Activated T-cell treated with anti-CD3 and anti-CD28 coated beads, Interleukin-2, amount 50 U/mL, for 1 hour (primary cell): ENCODE results near the gene UVRAG.

Experiments
- DNase-seq: peaks from one replicate; pipeline ENCODE4 v3.0.0-alpha.2; 2020

Gene UVRAG

DNA sequence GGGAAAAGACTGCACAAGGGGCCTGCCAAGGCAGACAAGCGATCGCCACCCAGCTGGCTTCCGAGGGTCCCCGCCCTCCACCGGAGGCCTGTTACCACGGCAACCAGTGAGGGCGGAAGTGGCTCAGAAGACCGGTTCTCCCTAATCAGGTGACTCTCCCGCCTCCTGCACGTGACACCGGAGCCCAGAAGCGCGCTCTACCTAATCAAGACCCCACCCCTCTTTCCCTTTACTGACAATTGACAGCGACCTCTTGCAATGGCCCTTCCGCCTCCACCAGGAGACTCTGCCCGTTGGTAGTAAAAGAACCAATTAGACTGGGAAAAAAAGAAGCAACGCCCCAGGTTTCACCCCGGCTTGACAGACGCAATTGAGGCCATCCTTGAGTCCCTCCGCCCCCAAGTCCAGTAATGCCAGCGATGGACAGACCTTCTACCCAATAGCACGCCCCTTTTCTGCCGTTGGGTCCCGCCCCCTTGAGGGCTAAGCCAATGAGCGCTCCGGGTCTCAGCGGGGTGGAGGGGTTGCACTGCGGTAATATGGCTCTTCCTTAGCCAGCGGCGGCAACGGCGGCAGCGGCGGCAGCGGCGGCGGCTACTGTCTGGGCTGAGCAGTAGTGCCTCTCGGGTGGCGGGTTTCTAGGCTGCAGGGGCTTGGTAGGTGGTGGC is at the start of gene UVRAG:
Gene UVRAG, plus strand, starts transcription at position 534 of the 668 bp plus-strand sequence. CDS start 198 bp downstream, outside the sequence.
- peak; percentile 98 for DNase-seq

DNA sequence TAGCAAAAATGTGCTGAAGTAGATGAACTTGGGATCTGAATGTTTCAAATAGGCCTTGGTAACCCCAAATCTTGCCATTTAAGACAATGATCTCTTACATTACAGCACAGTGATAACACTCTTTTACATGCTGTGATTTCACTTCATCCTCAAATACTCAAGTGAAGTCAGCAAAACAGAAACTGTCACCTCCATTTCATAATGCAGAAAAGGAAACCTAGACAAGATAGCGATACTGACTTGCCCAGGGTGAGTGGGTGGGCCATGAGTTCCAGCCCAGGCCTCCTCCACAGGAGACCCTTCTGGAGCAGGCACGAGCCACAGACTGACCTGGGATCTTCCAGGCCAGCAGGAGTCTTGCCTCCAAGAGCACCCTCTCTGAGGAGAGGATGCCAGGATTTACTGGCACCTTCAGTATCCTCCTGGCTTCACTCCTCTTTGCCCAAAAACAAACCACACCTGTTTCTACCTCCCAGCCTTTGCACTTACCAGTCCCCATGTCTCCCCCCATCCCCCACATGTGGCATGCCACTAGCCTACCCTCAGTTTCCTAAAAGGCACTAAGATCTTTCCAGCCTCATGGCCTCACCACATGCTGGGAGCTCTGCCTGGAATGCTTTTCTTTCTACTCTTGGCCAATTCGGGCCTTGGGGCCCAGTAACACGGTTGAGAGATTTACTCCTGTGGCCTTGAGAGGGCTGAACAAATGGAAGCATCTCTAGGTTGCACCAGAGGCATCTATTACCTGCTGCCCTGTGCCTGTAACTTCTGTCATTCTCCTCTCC is 48.4 kb upstream of the UVRAG start:
- no peak for DNase-seq

GRCh38 chr11:75767228-75767572 is 47.8 kb upstream of the UVRAG start:
- DNase-seq, result no peak

DNA sequence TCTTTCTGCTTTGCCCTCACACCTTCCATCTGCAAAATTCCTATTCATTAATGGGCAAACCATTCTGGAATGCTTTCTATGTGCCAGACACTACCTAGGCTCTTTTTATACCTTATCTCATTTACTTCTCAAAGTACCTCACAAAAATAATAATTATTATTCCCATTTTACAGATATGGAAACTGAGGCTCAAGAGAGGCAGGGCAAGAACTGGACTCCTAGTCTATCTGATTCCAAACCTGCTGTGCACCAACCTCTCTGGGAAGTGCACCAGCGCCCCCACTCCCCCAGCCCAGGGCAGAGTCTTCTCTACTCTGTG is 47.3 kb upstream of the UVRAG start:
- DNase-seq, result no peak

- peak; percentile 73 for DNase-seq
Observed at GRCh38 chr11:75768112-75768908, 46.7 kb upstream of the UVRAG start, which contains the start of gene DGAT2. TSS of gene DGAT2 (plus strand) at chr11:75768778. CDS start at chr11:75768992, 214 bp downstream.

GRCh38 chr11:75768909-75769771 is 45.9 kb upstream of the UVRAG start:
- no peak for DNase-seq

DNA sequence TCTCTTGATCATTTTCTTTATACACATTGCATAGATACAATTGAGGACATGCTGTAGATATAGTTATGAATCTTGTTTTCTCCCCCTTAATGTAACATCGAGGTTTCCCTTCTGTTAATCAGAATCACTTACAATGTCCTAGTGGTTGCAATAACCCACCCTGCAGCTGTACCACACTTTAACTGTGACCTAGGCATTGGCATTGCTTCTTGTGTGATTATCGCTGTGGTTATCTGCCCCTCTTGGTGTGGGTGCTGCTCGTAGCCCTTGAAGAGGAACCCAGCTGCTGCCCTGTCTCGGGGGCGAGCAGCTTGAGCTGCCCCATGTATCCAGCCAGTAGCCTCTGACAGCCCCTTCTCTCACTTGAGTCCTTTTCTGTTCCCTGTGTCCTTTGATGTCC is 44.9 kb upstream of the UVRAG start:
- DNase-seq, result peak; percentile 2

GRCh38 chr11:75771646-75772410 is 43.2 kb upstream of the UVRAG start:
- DNase-seq, result no peak

DNA sequence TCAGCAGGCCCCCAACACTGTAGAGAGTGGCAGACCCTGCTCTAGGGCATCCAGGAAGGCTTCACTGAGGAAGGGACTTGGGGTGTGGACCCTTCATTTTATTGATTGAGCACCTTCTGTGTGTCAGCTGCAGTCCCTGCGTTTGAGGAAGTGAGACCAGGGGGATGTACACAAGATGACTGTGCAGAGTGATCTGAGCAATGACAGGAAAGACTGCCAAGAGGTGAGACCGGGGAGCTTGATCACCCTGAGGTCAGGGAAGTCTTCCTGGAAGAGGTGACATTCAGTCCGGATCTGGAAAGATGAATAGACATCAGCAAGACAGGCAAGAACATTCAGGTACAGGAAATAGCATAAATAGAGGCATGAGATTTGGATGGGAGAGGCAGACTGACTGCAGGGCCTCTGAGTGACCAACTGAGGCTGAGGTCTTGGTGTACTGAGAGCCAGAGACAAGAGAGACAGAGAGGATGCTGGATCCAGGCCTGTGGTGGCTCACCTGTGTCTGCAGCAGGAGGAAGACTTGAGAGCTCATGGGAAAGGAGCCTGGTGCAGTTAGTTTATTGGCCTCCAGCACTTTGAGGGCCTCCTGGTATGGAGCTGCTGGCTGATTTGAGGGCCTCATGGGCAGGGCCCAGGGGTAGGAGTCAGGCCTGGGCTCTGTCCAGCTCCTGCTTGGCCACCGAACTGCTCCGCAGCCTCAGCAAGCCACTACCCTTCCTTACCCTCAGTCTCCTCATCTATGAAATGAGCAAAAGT is 41.2 kb upstream of the UVRAG start:
- no peak for DNase-seq

- no peak for DNase-seq
Observed at GRCh38 chr11:75775056-75775455, 40.0 kb upstream of the UVRAG start.

DNA sequence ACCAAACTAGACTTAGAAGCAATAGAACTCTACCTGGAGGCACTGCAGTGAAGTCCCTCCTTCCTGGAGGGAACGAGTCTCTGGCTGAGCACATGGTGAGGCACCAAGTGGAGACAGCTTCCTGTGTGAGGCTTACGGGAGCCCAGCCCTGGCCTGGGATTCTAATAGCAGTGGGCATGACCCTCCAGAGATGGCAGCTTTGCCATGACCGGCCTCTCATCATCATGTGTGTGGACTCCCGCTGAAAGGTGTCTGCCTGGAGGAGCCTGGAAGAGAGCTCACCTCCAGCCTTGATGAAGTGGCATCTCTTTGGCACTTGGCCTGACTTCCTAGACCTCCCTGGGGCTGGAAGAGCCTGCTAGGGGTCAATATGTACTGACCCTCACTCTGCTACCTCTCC is 38.5 kb upstream of the UVRAG start:
- no peak for DNase-seq

GRCh38 chr11:75777461-75778110 is 37.4 kb upstream of the UVRAG start:
- DNase-seq, result no peak

DNA sequence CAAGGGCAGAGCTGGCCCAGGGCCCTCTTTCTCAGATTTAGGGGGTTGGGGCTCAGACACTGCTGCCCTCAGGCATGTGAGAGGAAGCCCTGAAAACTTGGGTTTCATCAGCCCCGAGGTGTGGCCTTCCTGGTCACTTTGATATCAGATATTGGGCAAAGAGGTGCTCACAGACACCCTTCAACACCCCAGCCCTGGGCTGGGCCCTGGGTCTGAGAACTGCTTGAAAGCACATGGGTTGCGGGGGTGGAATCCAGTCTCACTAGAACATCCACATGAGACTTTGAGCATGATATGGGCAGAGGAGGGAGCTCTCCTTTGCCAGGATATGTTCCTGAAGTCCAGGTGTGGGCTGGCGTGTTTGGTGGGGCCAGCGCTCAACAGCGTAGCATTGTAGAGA is 36.0 kb upstream of the UVRAG start:
- DNase-seq, result no peak

DNA sequence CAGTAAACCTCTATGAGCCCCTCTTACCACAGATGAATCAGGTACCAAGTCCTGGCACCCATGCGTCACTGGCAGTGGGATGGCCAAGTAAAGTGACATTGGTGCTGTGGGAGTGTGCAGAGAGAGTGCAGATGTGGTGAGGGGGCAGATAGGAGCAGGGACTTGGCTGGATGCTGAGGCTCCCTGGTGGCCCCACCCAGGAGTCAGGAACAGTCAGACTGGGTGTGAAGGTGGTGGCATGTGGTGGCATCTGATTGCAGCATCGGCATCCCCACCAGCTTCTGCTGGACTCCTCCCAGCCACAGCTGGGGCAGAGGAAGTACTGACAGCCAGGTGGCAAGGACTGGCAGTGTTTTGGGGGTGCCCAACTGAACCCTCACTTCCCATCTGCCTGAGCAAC is 35.0 kb upstream of the UVRAG start:
- DNase-seq, result no peak

- no peak for DNase-seq
Observed at GRCh38 chr11:75780888-75781287, 34.1 kb upstream of the UVRAG start.

GRCh38 chr11:75781296-75781695 is 33.7 kb upstream of the UVRAG start:
- no peak for DNase-seq

GRCh38 chr11:75781831-75782230 is 33.2 kb upstream of the UVRAG start:
- DNase-seq, result no peak

DNA sequence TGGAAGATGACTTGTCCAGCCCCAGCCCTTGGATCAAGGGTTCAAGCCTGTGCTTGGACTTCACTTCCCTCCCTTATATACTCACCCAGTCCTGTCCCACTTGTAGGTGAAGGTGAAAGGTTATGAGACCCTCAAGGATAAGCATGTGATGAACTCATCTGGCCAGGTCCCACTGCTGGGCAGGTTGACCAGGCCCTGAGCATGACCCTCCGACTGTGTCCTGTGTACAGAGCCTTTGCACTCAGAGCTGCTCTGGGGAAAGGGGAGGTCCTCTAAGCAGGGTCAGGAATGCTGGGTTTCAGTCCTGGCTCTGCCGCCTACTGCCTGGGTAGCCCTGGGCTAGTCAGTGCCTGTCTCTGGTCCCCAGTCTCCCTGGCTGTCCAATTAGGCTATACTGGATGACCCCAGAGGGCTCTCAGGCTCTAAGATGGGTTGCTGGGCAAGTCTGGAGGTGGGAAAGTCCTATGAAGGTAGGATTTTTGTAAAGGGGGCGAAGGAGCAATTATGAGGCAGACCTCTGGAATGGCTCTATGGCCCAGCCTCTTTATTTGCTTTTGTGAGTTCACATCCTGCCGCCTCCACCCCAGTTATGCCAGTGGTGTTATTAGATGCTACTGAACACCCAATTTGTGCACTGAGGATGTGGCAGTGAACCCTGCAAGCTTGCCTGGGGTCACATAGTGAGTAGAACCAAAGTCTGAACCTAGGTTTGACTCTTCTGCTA is 32.3 kb upstream of the UVRAG start:
- DNase-seq, result no peak

DNA sequence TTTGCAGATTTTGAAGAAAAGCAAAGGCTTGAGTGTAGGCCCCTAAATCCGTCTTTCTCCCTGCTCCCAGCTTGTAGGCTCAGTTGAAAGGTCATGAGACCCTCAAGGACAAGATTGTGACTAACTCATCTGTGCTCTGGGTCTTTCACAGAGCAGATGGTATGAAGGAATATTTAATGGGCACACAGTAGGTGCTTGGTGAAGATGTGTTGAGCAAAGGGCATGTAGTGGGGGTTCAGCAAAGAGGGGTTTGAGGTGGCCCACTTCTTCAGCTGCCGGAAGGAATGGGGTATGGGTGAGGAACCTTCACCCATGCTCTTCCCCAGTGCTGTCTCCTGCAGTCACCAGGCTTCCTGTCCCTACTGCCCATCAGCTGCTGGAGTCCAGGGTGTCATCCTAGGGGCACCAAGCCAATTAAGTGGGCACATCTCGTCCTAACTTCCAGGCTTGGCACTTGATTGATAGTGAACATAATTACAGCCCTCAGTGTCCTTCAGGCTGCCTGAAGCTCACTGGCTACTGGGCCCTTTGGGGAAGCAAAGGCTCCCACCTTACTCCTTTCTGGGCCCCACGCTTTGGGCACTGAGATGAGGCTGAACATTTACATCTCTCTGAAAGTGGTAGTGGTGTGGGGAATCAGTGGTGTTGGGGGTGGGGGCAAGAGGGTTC is 31.5 kb upstream of the UVRAG start:
- no peak for DNase-seq
